Stimulated activated CD8-positive, alpha-beta memory T cell treated with anti-CD3 and anti-CD28 coated beads, Interleukin-7, amount 100 ng/mL, for 24 hours (primary cell): ENCODE measurements around the gene UBA3.

Experiments used
- DNase-seq: peaks from one replicate; pipeline ENCODE4 v3.0.0-alpha.2; 2020; ENCODE audit warnings: low read depth

Gene UBA3

GRCh38 chr3:69080233-69080920, at the start of gene UBA3:
Gene UBA3 (minus strand): TSS chr3:69080365. CDS start chr3:69080353, 12 bp downstream.
- peak; percentile 77 for DNase-seq

- DNase-seq, result no peak
These were observed 49.4 kb upstream of the UBA3 start for GRCh38 chr3:69129531-69129930.

GRCh38 chr3:69128509-69128908, 48.3 kb upstream of the UBA3 start:
- no peak for DNase-seq

GRCh38 chr3:69126999-69127398, 46.8 kb upstream of the UBA3 start:
- no peak for DNase-seq

GRCh38 chr3:69126216-69126615, 46.1 kb upstream of the UBA3 start:
- DNase-seq, result no peak

- no peak for DNase-seq
These were observed 42.2 kb upstream of the UBA3 start, which contains the start of gene LMOD3 for GRCh38 chr3:69122403-69122802. Gene LMOD3 (minus strand): TSS chr3:69122595. CDS start chr3:69122386, 209 bp downstream.

- no peak for DNase-seq
These were observed 41.8 kb upstream of the UBA3 start for GRCh38 chr3:69121950-69122349.

- DNase-seq, result no peak
These were observed 41.3 kb upstream of the UBA3 start for GRCh38 chr3:69121513-69121912.

- peak; percentile 67 for DNase-seq
These were observed 40.8 kb upstream of the UBA3 start for GRCh38 chr3:69120879-69121464.

GRCh38 chr3:69119681-69120080, 39.5 kb upstream of the UBA3 start:
- DNase-seq, result no peak

- DNase-seq, result no peak
These were observed 39.0 kb upstream of the UBA3 start for GRCh38 chr3:69119138-69119537.

GRCh38 chr3:69118555-69118954, 38.4 kb upstream of the UBA3 start:
- no peak for DNase-seq

GRCh38 chr3:69116897-69117296, 36.7 kb upstream of the UBA3 start:
- DNase-seq, result no peak

GRCh38 chr3:69116162-69116561, 36.0 kb upstream of the UBA3 start:
- DNase-seq, result no peak

- no peak for DNase-seq
These were observed 35.6 kb upstream of the UBA3 start for GRCh38 chr3:69115731-69116130.

GRCh38 chr3:69113536-69113935, 33.4 kb upstream of the UBA3 start:
- DNase-seq, result no peak

GRCh38 chr3:69110941-69111546, 30.9 kb upstream of the UBA3 start:
- no peak for DNase-seq

- DNase-seq, result no peak
These were observed 28.6 kb upstream of the UBA3 start for GRCh38 chr3:69108811-69109210.

GRCh38 chr3:69107841-69108240, 27.7 kb upstream of the UBA3 start:
- no peak for DNase-seq

- DNase-seq, result no peak
These were observed 25.2 kb upstream of the UBA3 start for GRCh38 chr3:69105320-69105719.

GRCh38 chr3:69104586-69104985, 24.4 kb upstream of the UBA3 start:
- no peak for DNase-seq

GRCh38 chr3:69103123-69103522, 23.0 kb upstream of the UBA3 start:
- no peak for DNase-seq

- DNase-seq, result no peak
These were observed 22.2 kb upstream of the UBA3 start for GRCh38 chr3:69102384-69102783.

- no peak for DNase-seq
These were observed 19.4 kb upstream of the UBA3 start for GRCh38 chr3:69099576-69099975.
